K562 (cell line): Measurements from ENCODE around the gene RASIP1. TPM values are rescaled to one million over a fixed set of nuclear protein-coding genes. Genes with fewer than 3 reads are reported as not detected.
A peak's percentile ranks its signal among the peaks of the same experiment; 100 is the strongest.

Experiments used
- EZH2 ChIP-seq: IDR thresholded peaks from 2 replicates; pipeline ENCODE4 v1.6.1; 2012; ENCODE audit warnings: low read depth, mild to moderate bottlenecking, inconsistent platforms, low read length, borderline replicate concordance
- NCOA2 ChIP-seq, 2 experiments: fragments of 450-650 bp; IDR thresholded peaks; 2 replicates each; pipeline ENCODE4 v1.6.1; 2018; ENCODE audit warnings: mild to moderate bottlenecking in 2 of 2, moderate library complexity in 1 of 2; ENCODE audit not compliant: partially characterized antibody in 2 of 2
- NEUROD1 ChIP-seq: fragments of 150-350 bp; IDR thresholded peaks from 2 replicates; pipeline ENCODE4 v1.6.1; 2014; ENCODE audit warnings: borderline replicate concordance, low read length, low read depth; ENCODE audit not compliant: partially characterized antibody
- NKRF ChIP-seq: fragments of 450-650 bp; IDR thresholded peaks from 2 replicates; pipeline ENCODE4 v1.6.1; 2016; ENCODE audit warnings: borderline replicate concordance
- PRPF4 ChIP-seq: fragments of 200-400 bp; formaldehyde crosslinking; IDR thresholded peaks from one replicate; pipeline ENCODE4 v1.6.1; 2017; ENCODE audit warnings: low read length, low read depth, mild to moderate bottlenecking; ENCODE audit not compliant: insufficient read depth, poor library complexity, severe bottlenecking
- RFX5 ChIP-seq: IDR thresholded peaks from 2 replicates; pipeline ENCODE4 v1.6.1; 2011; ENCODE audit warnings: low read depth, mild to moderate bottlenecking, improper control_type of control experiment, low read length
- SIRT6 ChIP-seq: IDR thresholded peaks from one replicate; pipeline ENCODE4 v1.6.1; 2012; ENCODE audit warnings: low read depth, mild to moderate bottlenecking, control low read depth, inconsistent platforms, low read length, moderate library complexity
- SREBF2 ChIP-seq: sonication (generic); formaldehyde crosslinking; IDR thresholded peaks from 2 replicates; pipeline ENCODE4 v1.4.0; 2020; ENCODE audit warnings: mild to moderate bottlenecking, missing genetic modification reagents
- TAF15 ChIP-seq: fragments of 200-400 bp; formaldehyde crosslinking; IDR thresholded peaks from 2 replicates; pipeline ENCODE4 v1.6.1; 2017; ENCODE audit warnings: mild to moderate bottlenecking, low read depth, low read length, moderate library complexity
- TEAD2 ChIP-seq: fragments of 450-650 bp; IDR thresholded peaks from 2 replicates; pipeline ENCODE4 v1.6.1; 2016; ENCODE audit warnings: missing genetic modification characterization, control low read depth, missing compliant biosample characterization
- ZBTB33 ChIP-seq: sonication (generic); formaldehyde crosslinking; IDR thresholded peaks from 2 replicates; pipeline ENCODE4 v1.8.1; 2023; ENCODE audit warnings: mild to moderate bottlenecking, missing genetic modification reagents
- ZNF134 ChIP-seq: fragments of 250-450 bp; sonication (Bioruptor Pico); conservative IDR thresholded peaks from 2 replicates; pipeline ENCODE4 v1.4.0; 2020
- ZNF512 ChIP-seq: IDR thresholded peaks from 2 replicates; pipeline ENCODE4 v1.6.1; 2016; ENCODE audit warnings: missing genetic modification characterization, missing compliant biosample characterization
- ZNF592 ChIP-seq: fragments of 450-650 bp; IDR thresholded peaks from 2 replicates; pipeline ENCODE4 v1.6.1; 2017; ENCODE audit warnings: antibody characterized with exemption, mild to moderate bottlenecking
- ZNF699 ChIP-seq: fragments of 250-450 bp; sonication (Bioruptor Pico); IDR thresholded peaks from 2 replicates; pipeline ENCODE4 v1.8.0; 2021; ENCODE audit warnings: mild to moderate bottlenecking, moderate library complexity; ENCODE audit not compliant: insufficient replicate concordance
- polyA plus RNA-seq, 8 experiments: library from polyadenylated mRNA; depleted of rRNA in 4 of 8; stranded (reverse) in 5 of 8; unstranded in 3 of 8; fragments of >200 nt; fragmentation: Nextera tagmentation in 2 of 8; fragmentation: Illumina TruSeq in 1 of 8; extraction: Ambion mirVana in 2 of 8; extraction: Trizol in 1 of 8; gene quantifications; 2 replicates each; pipeline versions ENCODE4 v1.2.1 to v1.2.3, GENCODE V29; 2011 to 2014; ENCODE audit warnings: inconsistent platforms in 1 of 8, missing spikeins in 1 of 8
- total RNA-seq, 7 experiments: library from RNA; depleted of rRNA in 6 of 7; stranded (reverse); fragments of >200 nt in 6 of 7; fragmentation: Illumina TruSeq in 2 of 7; extraction: Trizol in 2 of 7; gene quantifications; 2 replicates each; pipeline versions ENCODE4 v1.2.1 to v1.2.3, GENCODE V29; 2011 to 2021; ENCODE audit warnings: low replicate concordance in 1 of 7

Gene RASIP1
- total and polyA plus RNA-seq, 9 of the 15 experiments (the other 6 are each of a cell fraction or from before 2014, with no cell fraction given): 0.20 to 4.7 (median 1.5) TPM

GRCh38 chr19:48724796-48725753 is 15.3 kb downstream of the RASIP1 start (continued):
- TF ChIP-seq EZH2 (no peak), SIRT6 (no peak), SREBF2 (no peak), ZNF134 (CRISPR knock-in tag) (no peak), TEAD2 (tag) (no peak), NKRF (0 out of 2 replicates have a peak, but pooled peaks have one; percentile 16), ZNF699 (no peak), RFX5 (no peak), NEUROD1 (no peak), PRPF4 (no peak), NCOA2 (IDR thresholded peaks at IDR 0.05; ENCODE audit: partially characterized antibody in 2 of 2) (no peak), ZNF512 (tag) (no peak), TAF15 (no peak), ZBTB33 (CRISPR knock-in tag) (no peak), ZNF592 (peak; percentile 65)
